Smooth muscle cell (in vitro differentiated cells): ENCODE results near the gene ESYT2. TPM values are rescaled to one million over a fixed set of nuclear protein-coding genes. Genes with fewer than 3 reads are reported as not detected.

ENCODE experiments used
- DNase-seq: peaks from one replicate; lab custom pipeline; 2025; ENCODE audit not compliant: unreplicated experiment; lab: John Stamatoyannopoulos, UW
- H2AFZ ChIP-seq: fragments of 200-600 bp; sonication (generic); 2 replicates; pipeline ENCODE4 v1.6.0; 2016; ENCODE audit warnings: antibody characterized with exemption, low read depth, mild to moderate bottlenecking
- H3F3A ChIP-seq: fragments of 200-600 bp; sonication (generic); 2 replicates; pipeline ENCODE4 v1.6.0; 2017; ENCODE audit warnings: antibody characterized with exemption, low read depth
- H3K27ac ChIP-seq: fragments of 200-600 bp; sonication (generic); 2 replicates; pipeline ENCODE4 v1.5.1; 2016; ENCODE audit warnings: low read depth, mild to moderate bottlenecking
- H3K27me3 ChIP-seq: fragments of 200-600 bp; sonication (generic); 2 replicates; pipeline ENCODE4 v1.6.1; 2016; ENCODE audit warnings: low read depth, mild to moderate bottlenecking
- H3K36me3 ChIP-seq: fragments of 200-600 bp; sonication (generic); 2 replicates; pipeline ENCODE4 v1.5.1; 2016; ENCODE audit warnings: low read depth
- H3K4me1 ChIP-seq: fragments of 200-600 bp; sonication (generic); 2 replicates; pipeline ENCODE4 v1.5.1; 2016; ENCODE audit warnings: low read depth
- H3K4me2 ChIP-seq: fragments of 200-600 bp; sonication (generic); 2 replicates; pipeline ENCODE4 v1.6.0; 2016; ENCODE audit warnings: mild to moderate bottlenecking
- H3K4me3 ChIP-seq: fragments of 200-600 bp; sonication (generic); 2 replicates; pipeline ENCODE4 v1.5.1; 2016; ENCODE audit warnings: mild to moderate bottlenecking
- H3K79me2 ChIP-seq: fragments of 200-600 bp; sonication (generic); 2 replicates; pipeline ENCODE4 v1.6.0; 2016; ENCODE audit warnings: low read depth, mild to moderate bottlenecking
- H3K9ac ChIP-seq: fragments of 200-600 bp; sonication (generic); 2 replicates; pipeline ENCODE4 v1.6.0; 2016; ENCODE audit warnings: low read depth
- H3K9me3 ChIP-seq: fragments of 200-600 bp; sonication (generic); replicated peaks from 2 replicates; pipeline ENCODE4 v1.5.1; 2016; ENCODE audit warnings: low read depth
- H4K20me1 ChIP-seq: fragments of 200-600 bp; sonication (generic); 2 replicates; pipeline ENCODE4 v1.6.0; 2016; ENCODE audit warnings: low read depth
- WGBS: methylation state at CpG from one replicate; pipeline ENCODE4 v1.1.7; 2016; ENCODE audit warnings: low lambda C conversion rate; 5-methylcytosine and 5-hydroxymethylcytosine counted together
- polyA plus RNA-seq: library from polyadenylated mRNA; unstranded; fragments of >200 nt; fragmentation: Nextera tagmentation; extraction: Ambion mirVana; gene quantifications from 2 replicates; pipeline ENCODE4 v1.2.1, GENCODE V29; 2016
- total RNA-seq: library from RNA; depleted of rRNA; stranded (reverse); fragments of >200 nt; gene quantifications from 2 replicates; pipeline ENCODE4 v1.2.3, GENCODE V29; 2014
- TF ChIP-seq, protein P1 (sequence below): fragments of 200-600 bp; sonication (generic); IDR thresholded peaks from 2 replicates; pipeline ENCODE4 v1.5.1; 2017; ENCODE audit warnings: borderline replicate concordance, mild to moderate bottlenecking, antibody characterized with exemption; ENCODE audit not compliant: insufficient read depth, poor library complexity, severe bottlenecking

The ESYT2 gene
- total and polyA plus RNA-seq, 2 experiments from 2014 or later, result 27.9 to 69.4 TPM

DNA sequence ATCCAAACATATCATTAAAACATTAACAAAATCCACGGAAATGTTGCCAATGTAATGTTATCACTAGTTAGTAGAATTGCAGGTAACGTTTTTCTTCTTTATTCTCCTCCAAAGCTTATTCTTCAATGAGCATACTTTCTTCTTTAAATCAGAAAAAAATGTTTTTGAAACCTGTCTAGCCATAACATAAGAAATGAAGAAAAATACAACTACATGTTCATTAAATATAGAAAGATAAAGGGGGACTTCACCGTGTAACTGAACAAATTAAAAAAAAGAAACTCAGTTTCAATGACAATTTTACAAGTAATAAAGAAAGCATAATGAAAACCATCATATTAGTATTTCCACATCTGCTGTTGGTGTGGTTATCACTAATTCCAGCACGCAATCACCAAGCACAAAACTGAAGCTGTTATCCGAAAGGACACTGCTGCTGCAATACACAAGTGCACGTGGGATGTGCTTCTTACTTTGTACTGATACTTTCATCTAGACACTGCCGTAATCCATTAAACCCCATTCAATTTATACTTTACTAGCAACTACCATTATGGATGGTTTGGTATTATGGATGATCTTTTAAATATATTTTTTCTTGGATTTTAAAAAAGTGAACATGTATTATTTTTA, 9.6 kb downstream of the ESYT2 start:
- Histone ChIP-seq H3F3A (peaks cover 42% of the 10 kb centered on the region), H3K36me3 (no peaks in the 10 kb centered on the region), H3K9ac (peak overlapping the region; percentile 85), H3K9me3 (no peaks in the 10 kb centered on the region), H3K4me2 (peak overlapping the region; percentile 83), H3K27ac (peak overlapping the region; percentile 96), H3K79me2 (peaks cover 75% of the 10 kb centered on the region), H3K4me1 (peaks cover 63% of the 10 kb centered on the region), H3K27me3 (no peaks in the 10 kb centered on the region), H4K20me1 (peaks cover 35% of the 10 kb centered on the region), H3K4me3 (peak overlapping the region; percentile 38), H2AFZ (no peak overlapping the region)
- WGBS, result 33% methylated on average over 7 of the region's 7 CpGs
- no peak for DNase-seq
- TF ChIP-seq, protein P1, sequence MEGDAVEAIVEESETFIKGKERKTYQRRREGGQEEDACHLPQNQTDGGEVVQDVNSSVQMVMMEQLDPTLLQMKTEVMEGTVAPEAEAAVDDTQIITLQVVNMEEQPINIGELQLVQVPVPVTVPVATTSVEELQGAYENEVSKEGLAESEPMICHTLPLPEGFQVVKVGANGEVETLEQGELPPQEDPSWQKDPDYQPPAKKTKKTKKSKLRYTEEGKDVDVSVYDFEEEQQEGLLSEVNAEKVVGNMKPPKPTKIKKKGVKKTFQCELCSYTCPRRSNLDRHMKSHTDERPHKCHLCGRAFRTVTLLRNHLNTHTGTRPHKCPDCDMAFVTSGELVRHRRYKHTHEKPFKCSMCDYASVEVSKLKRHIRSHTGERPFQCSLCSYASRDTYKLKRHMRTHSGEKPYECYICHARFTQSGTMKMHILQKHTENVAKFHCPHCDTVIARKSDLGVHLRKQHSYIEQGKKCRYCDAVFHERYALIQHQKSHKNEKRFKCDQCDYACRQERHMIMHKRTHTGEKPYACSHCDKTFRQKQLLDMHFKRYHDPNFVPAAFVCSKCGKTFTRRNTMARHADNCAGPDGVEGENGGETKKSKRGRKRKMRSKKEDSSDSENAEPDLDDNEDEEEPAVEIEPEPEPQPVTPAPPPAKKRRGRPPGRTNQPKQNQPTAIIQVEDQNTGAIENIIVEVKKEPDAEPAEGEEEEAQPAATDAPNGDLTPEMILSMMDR, result no peak

DNA sequence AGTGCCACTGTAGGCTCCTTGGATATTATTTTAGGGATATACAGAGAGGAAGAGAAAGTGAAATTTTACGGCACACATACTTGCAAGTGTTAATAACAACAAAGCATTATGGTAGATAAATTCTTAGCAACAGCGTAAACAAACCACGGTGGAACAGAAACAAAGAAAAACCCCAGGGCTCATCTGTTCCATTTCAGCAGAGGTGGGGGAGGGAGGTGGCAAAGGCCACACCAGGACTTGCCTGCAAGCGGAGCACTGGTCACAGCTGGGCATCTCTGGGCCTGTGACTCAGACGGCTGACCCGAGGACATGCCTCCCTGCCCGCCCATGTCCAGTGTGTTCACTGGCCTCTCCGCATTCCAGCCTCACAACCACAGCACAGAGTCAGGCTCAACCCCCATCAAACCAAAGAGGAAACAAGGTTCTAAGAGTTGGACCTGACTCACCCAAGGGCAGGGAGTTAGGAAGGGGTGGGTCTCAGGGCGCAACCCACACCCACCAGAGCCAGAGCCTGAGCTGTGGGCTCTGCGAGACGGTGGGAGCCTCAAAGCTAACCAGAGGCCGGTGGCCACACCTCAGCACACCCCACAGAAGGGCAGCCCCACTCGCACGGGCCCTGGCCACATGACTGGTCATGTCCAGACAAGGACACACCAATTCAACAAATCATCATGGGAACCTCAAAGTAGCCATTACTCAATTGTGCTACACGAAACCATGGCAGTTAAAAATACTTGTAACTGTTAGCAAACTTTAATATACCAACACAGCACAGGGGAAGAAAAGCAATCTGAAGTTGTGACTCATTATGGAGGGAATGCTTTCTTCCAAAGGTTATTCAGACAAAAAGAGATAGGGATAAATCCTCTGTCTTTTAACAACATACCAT, 10.7 kb downstream of the ESYT2 start:
- peak overlapping the region; percentile 85 for H3K9ac ChIP-seq
- H3K27me3 ChIP-seq, result no peaks in the 10 kb centered on the region
- H3K4me2 ChIP-seq, result peak overlapping the region; percentile 83
- H3K4me3 ChIP-seq, result peak overlapping the region; percentile 38
- no peaks in the 10 kb centered on the region for H3K36me3 ChIP-seq
- H3K27ac ChIP-seq, result peak overlapping the region; percentile 96
- no peaks in the 10 kb centered on the region for H3K9me3 ChIP-seq
- peaks cover 63% of the 10 kb centered on the region for H3K4me1 ChIP-seq
- DNase-seq, result peak; percentile 62
- H2AFZ ChIP-seq, result no peak overlapping the region
- peaks cover 29% of the 10 kb centered on the region for H4K20me1 ChIP-seq
- peaks cover 72% of the 10 kb centered on the region for H3K79me2 ChIP-seq
- WGBS, result 2% methylated on average over 15 of the region's 15 CpGs
- TF ChIP-seq, protein P1, result no peak
- H3F3A ChIP-seq, result peaks cover 42% of the 10 kb centered on the region

DNA sequence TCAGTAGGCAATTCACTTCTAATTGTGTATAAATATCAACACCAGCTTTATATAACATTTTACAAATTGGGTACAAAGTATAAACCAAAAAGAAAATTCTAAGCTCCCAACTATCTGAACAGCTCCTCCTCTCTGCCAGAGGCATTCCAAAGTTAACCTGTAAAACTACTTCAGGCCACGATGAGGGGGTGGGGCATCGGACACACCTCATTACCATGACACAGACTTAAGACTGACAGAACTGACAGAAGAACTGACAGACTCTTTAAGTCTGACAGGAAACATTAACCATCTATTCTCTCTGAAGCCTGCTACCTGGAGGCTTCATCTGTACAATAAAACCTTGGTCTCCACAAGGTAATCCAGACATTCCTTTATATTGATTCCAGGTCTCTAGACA, 12.3 kb downstream of the ESYT2 start:
- no peak for DNase-seq
- TF ChIP-seq, protein P1, result no peak
- Histone ChIP-seq H3K27ac (peak overlapping the region; percentile 96), H4K20me1 (peaks cover 31% of the 10 kb centered on the region), H3K27me3 (no peaks in the 10 kb centered on the region), H3K79me2 (peaks cover 72% of the 10 kb centered on the region), H3K4me3 (no peak overlapping the region), H2AFZ (no peak overlapping the region), H3K9ac (peak overlapping the region; percentile 85), H3K9me3 (no peaks in the 10 kb centered on the region), H3F3A (peaks cover 50% of the 10 kb centered on the region), H3K36me3 (no peaks in the 10 kb centered on the region), H3K4me2 (peak overlapping the region; percentile 83), H3K4me1 (peaks cover 63% of the 10 kb centered on the region)
- 42% methylated on average over 2 of the region's 2 CpGs for WGBS
